AG09309 (cell line): ENCODE results near the gene LGALS16.

Experiments used
- DNase-seq: peaks from one replicate; pipeline ENCODE4 v3.0.0-alpha.2; 2010; ENCODE audit warnings: low read depth
- H3K4me3 ChIP-seq: 2 replicates; pipeline ENCODE4 v1.5.1; 2011; ENCODE audit warnings: mild to moderate bottlenecking, low read depth, low read length, moderate library complexity; ENCODE audit not compliant: control insufficient read depth
- TF ChIP-seq, protein P1 (sequence below): IDR thresholded peaks from 2 replicates; pipeline ENCODE4 v1.5.1; 2011; ENCODE audit warnings: mild to moderate bottlenecking, low read depth, low read length, inconsistent platforms; ENCODE audit not compliant: insufficient read depth, control insufficient read depth; ENCODE audit errors: missing control alignments

Gene LGALS16

GRCh38 chr19:39676004-39676403 is 20.3 kb downstream of the LGALS16 start:
- TF ChIP-seq, protein P1, sequence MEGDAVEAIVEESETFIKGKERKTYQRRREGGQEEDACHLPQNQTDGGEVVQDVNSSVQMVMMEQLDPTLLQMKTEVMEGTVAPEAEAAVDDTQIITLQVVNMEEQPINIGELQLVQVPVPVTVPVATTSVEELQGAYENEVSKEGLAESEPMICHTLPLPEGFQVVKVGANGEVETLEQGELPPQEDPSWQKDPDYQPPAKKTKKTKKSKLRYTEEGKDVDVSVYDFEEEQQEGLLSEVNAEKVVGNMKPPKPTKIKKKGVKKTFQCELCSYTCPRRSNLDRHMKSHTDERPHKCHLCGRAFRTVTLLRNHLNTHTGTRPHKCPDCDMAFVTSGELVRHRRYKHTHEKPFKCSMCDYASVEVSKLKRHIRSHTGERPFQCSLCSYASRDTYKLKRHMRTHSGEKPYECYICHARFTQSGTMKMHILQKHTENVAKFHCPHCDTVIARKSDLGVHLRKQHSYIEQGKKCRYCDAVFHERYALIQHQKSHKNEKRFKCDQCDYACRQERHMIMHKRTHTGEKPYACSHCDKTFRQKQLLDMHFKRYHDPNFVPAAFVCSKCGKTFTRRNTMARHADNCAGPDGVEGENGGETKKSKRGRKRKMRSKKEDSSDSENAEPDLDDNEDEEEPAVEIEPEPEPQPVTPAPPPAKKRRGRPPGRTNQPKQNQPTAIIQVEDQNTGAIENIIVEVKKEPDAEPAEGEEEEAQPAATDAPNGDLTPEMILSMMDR, result no peak
- no peak for DNase-seq

GRCh38 chr19:39677961-39678889 is 22.5 kb downstream of the LGALS16 start:
- H3K4me3 ChIP-seq, result no peak overlapping the region
- no peak for DNase-seq
- TF ChIP-seq, protein P1, result no peak

More at GRCh38 chr19:39676004-39676403, 20.3 kb downstream of the LGALS16 start:
- no peak overlapping the region for H3K4me3 ChIP-seq

DNA sequence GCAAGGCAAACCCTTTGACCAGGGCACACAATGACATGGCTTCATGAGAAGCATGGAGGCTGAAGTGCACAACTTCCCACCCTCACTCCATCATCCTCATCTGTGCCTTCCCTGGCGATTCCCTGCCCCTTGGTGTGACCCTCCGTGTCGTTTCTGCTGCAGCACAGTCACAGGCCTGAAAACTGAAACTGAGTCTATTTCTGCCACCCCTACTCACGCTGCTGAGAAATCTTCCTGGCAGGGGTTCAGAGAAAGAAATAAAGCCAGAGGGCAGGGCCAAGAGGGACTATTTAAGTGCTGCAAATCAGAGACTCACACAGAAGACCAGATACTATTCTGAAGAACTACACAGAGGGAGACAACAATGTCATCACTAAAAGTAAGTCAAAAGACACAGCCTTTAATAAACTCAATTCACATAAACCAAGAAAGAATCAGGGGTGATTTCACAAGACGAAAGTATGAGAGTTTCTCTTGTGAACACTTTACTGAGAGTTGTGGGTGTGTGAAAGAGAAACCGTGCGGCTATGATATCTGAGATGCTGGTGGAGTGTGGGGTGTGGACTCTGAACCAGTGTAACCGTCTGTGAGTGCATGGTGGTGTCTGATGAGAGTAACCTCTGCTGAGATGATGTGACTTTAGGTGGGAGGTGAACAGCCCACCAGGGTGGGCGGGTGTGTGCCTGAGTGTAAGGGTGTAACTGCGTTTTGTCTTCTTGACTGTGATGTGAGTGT is 23.5 kb downstream of the LGALS16 start:
- TF ChIP-seq, protein P1, result no peak
- no peak overlapping the region for H3K4me3 ChIP-seq
- no peak for DNase-seq

- no peak for DNase-seq
- no peak overlapping the region for H3K4me3 ChIP-seq
Observed at GRCh38 chr19:39679791-39680168, 24.1 kb downstream of the LGALS16 start.

DNA sequence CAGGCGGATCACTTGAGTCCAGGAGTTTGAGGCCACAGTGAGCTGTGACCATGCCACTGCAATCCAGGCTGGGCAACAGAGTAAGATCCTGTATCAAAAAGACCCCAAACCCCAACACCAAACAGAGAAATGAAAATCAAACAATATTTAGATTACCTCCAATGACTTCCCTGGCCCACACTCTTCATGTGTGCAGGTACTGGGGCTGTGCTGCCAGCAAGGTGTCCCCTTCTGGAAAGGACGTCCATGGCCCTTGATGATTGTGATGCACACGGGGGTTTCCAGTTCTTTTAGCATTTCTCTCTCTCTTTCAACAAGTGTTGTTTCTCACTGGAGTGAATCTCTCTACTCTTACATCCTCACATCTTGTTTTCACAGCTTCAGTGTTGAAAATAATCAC is 24.9 kb downstream of the LGALS16 start:
- no peak for DNase-seq
- H3K4me3 ChIP-seq, result no peak overlapping the region
- TF ChIP-seq, protein P1, result no peak

More at GRCh38 chr19:39679791-39680168, 24.1 kb downstream of the LGALS16 start:
- TF ChIP-seq, protein P1, result no peak

DNA sequence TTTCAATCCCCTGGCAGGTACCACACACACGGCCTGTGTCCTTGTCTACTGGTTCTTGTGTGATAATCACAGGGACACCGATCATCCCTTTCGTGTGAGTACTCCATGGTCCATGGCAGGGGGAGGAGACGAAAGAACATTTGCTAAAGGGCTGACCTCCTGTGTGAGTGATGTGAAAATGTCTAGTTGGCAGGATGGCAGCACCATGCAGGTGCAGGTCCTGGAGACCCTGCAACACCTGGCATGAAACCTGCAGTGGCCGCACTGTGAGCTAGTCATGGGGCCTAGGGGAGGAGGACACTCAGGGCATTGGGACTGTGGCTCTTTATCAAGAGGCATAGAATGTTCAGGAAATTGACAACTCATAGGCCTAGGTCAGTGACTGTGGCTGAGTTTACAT is 25.7 kb downstream of the LGALS16 start:
- DNase-seq, result no peak
- no peak overlapping the region for H3K4me3 ChIP-seq
- TF ChIP-seq, protein P1, result no peak
